K562 (cell line): Measurements from ENCODE around the gene DYNLL1. TPM values are rescaled to one million over a fixed set of nuclear protein-coding genes. Genes with fewer than 3 reads are reported as not detected.

Experiments
- ATAC-seq: fragments of 200-7000 bp; cut with Tn5 transposase; 3 replicates; pipeline ENCODE4 v1.9.1; 2020; ENCODE audit warnings: moderate library complexity
- BruUV-seq: library from RNA; stranded (reverse); fragments of 400-500 nt; replicated peaks from 2 replicates; lab custom pipeline; 2021; lab: Mats Ljungman, UMichigan
- CTCF ChIA-PET: fragments of 300-600 bp; formaldehyde crosslinking; extraction: SDS; loops from one replicate; lab custom pipeline; 2021; ENCODE audit warnings: low intra/inter-chr PET ratio; lab: Yijun Ruan, JAX
- POLR2A ChIA-PET: fragments of 300-600, 350-650 bp; sonication (Branson Sonifier 250); formaldehyde crosslinking; extraction: SDS; loops from one replicate; lab custom pipeline; 2021; ENCODE audit warnings: antibody characterized with exemption, inconsistent platforms; lab: Yijun Ruan, JAX
- DNase-seq, 4 experiments: peaks; one replicate each; pipeline versions ENCODE4 v3.0.0 to v3.0.0-alpha.2; 2011 to 2018; ENCODE audit warnings: low spot score in 3 of 4, mixed read lengths in 3 of 4; ENCODE audit errors: extremely low read depth in 1 of 4
- FAIRE-seq: peaks from 2 replicates; lab custom pipeline; 2011; peaks lifted over from hg19 to GRCh38; lab: Jason Lieb, UNC
- H2AFZ ChIP-seq: 2 replicates; pipeline ENCODE4 v1.6.0; 2011; ENCODE audit warnings: low read depth, low read length, control low read depth, inconsistent platforms
- H3K27ac ChIP-seq: fragments of 200-600 bp; 3 replicates; pipeline ENCODE4 v1.8.0; 2011; ENCODE audit warnings: low read depth, mild to moderate bottlenecking, control low read depth, inconsistent platforms, low read length, moderate library complexity, mixed read lengths; ENCODE audit errors: extremely low read depth
- H3K27me3 ChIP-seq, 2 experiments: fragments of 300-600 bp in 1 of 2; 2 replicates in 1 of 2; 3 replicates in 1 of 2; pipeline versions ENCODE4 v1.6.0 to v1.8.0; 2011; ENCODE audit warnings: inconsistent platforms in 2 of 2, low read length in 2 of 2, mild to moderate bottlenecking in 1 of 2, mixed read lengths in 1 of 2, moderate library complexity in 1 of 2; ENCODE audit not compliant: control insufficient read depth in 2 of 2, insufficient read depth in 2 of 2
- H3K36me3 ChIP-seq: fragments of 300-600 bp; 3 replicates; pipeline ENCODE4 v1.8.0; 2011; ENCODE audit warnings: mild to moderate bottlenecking, low read length, inconsistent platforms; ENCODE audit not compliant: control insufficient read depth, insufficient read depth
- H3K4me1 ChIP-seq, 2 experiments: fragments of 200-600 bp in 1 of 2; replicated peaks in 1 of 2; 2 replicates in 1 of 2; 3 replicates in 1 of 2; pipeline versions ENCODE4 v1.5.1 to v1.8.0; 2011; ENCODE audit warnings: inconsistent platforms in 2 of 2, low read length in 2 of 2, mild to moderate bottlenecking in 1 of 2, mixed read lengths in 1 of 2, moderate library complexity in 1 of 2; ENCODE audit not compliant: control insufficient read depth in 2 of 2, insufficient read depth in 2 of 2
- H3K4me2 ChIP-seq: 2 replicates; pipeline ENCODE4 v1.6.1; 2011; ENCODE audit warnings: low read length, control low read depth, inconsistent platforms, mixed read lengths; ENCODE audit not compliant: insufficient read depth
- H3K4me3 ChIP-seq: fragments of 200-600 bp; sonication (generic), shearing (Covaris generic); 2 replicates; pipeline ENCODE4 v1.5.1; 2016; ENCODE audit warnings: control low read depth, inconsistent platforms
- H3K79me2 ChIP-seq: fragments of 200-600 bp; 3 replicates; pipeline ENCODE4 v1.8.0; 2011; ENCODE audit warnings: low read length, inconsistent platforms; ENCODE audit not compliant: control insufficient read depth, insufficient read depth
- H3K9ac ChIP-seq, 2 experiments: 2 replicates each; pipeline versions ENCODE4 v1.6.0 to v1.6.1; 2011; ENCODE audit warnings: low read depth in 2 of 2, low read length in 2 of 2, control low read depth in 1 of 2, inconsistent platforms in 1 of 2, mild to moderate bottlenecking in 1 of 2, mixed read lengths in 1 of 2; ENCODE audit not compliant: insufficient read depth in 1 of 2
- H3K9me1 ChIP-seq: one replicate; pipeline ENCODE4 v1.6.0; 2011; ENCODE audit warnings: inconsistent platforms, mild to moderate bottlenecking, low read length, moderate library complexity; ENCODE audit not compliant: control insufficient read depth, insufficient read depth
- H3K9me3 ChIP-seq: replicated peaks from 2 replicates; pipeline ENCODE4 v1.5.1; 2011; ENCODE audit warnings: low read depth, low read length, inconsistent platforms; ENCODE audit not compliant: control insufficient read depth, insufficient read depth
- H4K20me1 ChIP-seq: replicated peaks from 2 replicates; pipeline ENCODE4 v1.6.1; 2011; ENCODE audit warnings: low read length, inconsistent platforms, mixed read lengths; ENCODE audit not compliant: control insufficient read depth, insufficient read depth
- BCOR ChIP-seq: fragments of 450-650 bp; IDR thresholded peaks from 2 replicates; pipeline ENCODE4 v1.6.1; 2016
- CSDE1 ChIP-seq, 2 experiments: fragments of 450-650 bp; IDR thresholded peaks; 2 replicates each; pipeline ENCODE4 v1.6.1; 2016; ENCODE audit warnings: mild to moderate bottlenecking in 1 of 2
- GTF2A2 ChIP-seq: IDR thresholded peaks from 2 replicates; pipeline ENCODE4 v1.6.1; 2016; ENCODE audit warnings: mild to moderate bottlenecking, missing genetic modification characterization, missing compliant biosample characterization
- JUNB ChIP-seq: fragments of 450-650 bp; formaldehyde crosslinking; conservative IDR thresholded peaks from 2 replicates; pipeline ENCODE4 v1.4.0; 2020; ENCODE audit warnings: mild to moderate bottlenecking
- KHSRP ChIP-seq: fragments of 450-650 bp; IDR thresholded peaks from 2 replicates; pipeline ENCODE4 v1.6.1; 2017
- MAFK ChIP-seq: IDR thresholded peaks from 2 replicates; pipeline ENCODE4 v1.6.1; 2011; ENCODE audit warnings: low read length, improper control_type of control experiment
- RBM25 ChIP-seq: fragments of 200-400 bp; formaldehyde crosslinking; IDR thresholded peaks from 2 replicates; pipeline ENCODE4 v1.6.1; 2018; ENCODE audit warnings: low read length, low read depth, moderate library complexity; ENCODE audit not compliant: severe bottlenecking
- SIN3B ChIP-seq: fragments of 450-650 bp; IDR thresholded peaks from 2 replicates; pipeline ENCODE4 v1.6.1; 2017; ENCODE audit warnings: low read depth, mild to moderate bottlenecking, moderate library complexity
- TCF3 ChIP-seq: sonication (generic); formaldehyde crosslinking; IDR thresholded peaks from 2 replicates; pipeline ENCODE4 v1.4.0; 2020; ENCODE audit warnings: mild to moderate bottlenecking, missing genetic modification reagents
- TCFL5 ChIP-seq: fragments of 250-450 bp; sonication (Bioruptor Pico); conservative IDR thresholded peaks from 2 replicates; pipeline ENCODE4 v1.6.1; 2021; ENCODE audit warnings: mild to moderate bottlenecking, moderate library complexity, matching md5 sums
- ZC3H4 ChIP-seq: sonication (generic); formaldehyde crosslinking; IDR thresholded peaks from 2 replicates; pipeline ENCODE4 v1.9.0; 2021; ENCODE audit warnings: missing genetic modification reagents, borderline replicate concordance
- ZNF121 ChIP-seq: sonication (generic); formaldehyde crosslinking; conservative IDR thresholded peaks from 2 replicates; pipeline ENCODE4 v1.8.0; 2022; ENCODE audit warnings: missing genetic modification reagents
- ZNF23 ChIP-seq: fragments of 250-450 bp; sonication (Bioruptor Pico); IDR thresholded peaks from 2 replicates; pipeline ENCODE4 v1.4.0; 2020; ENCODE audit warnings: mild to moderate bottlenecking
- ZNF785 ChIP-seq: fragments of 250-450 bp; sonication (Bioruptor Pico); IDR thresholded peaks from 2 replicates; pipeline ENCODE4 v1.4.0; 2020; ENCODE audit warnings: mild to moderate bottlenecking
- WGBS: fragments of 100-300 bp; shearing (Covaris generic); methylation state at CpG from one replicate; pipeline ENCODE4 v1.1.6; 2016; ENCODE audit warnings: low coverage, mixed read lengths; ENCODE audit not compliant: insufficient coverage; ENCODE audit errors: missing lambda C conversion rate; 5-methylcytosine and 5-hydroxymethylcytosine counted together
- in situ Hi-C: fragments of 300-500 bp; cut with MboI; formaldehyde crosslinking; loops from 4 replicates; pipeline ENCODE4 v1.15.0; 2018; ENCODE audit warnings: inconsistent platforms, mixed read lengths
- intact Hi-C: fragments of 100-400 bp; cut with micrococcal nuclease; formaldehyde crosslinking; loops from 2 replicates; pipeline ENCODE4 v1.14.2; 2022
- polyA plus RNA-seq, 8 experiments: library from polyadenylated mRNA; depleted of rRNA in 4 of 8; stranded (reverse) in 5 of 8; unstranded in 3 of 8; fragments of >200 nt; fragmentation: Nextera tagmentation in 2 of 8; fragmentation: Illumina TruSeq in 1 of 8; extraction: Ambion mirVana in 2 of 8; extraction: Trizol in 1 of 8; gene quantifications; 2 replicates each; pipeline versions ENCODE4 v1.2.1 to v1.2.3, GENCODE V29; 2011 to 2014; ENCODE audit warnings: inconsistent platforms in 1 of 8, missing spikeins in 1 of 8
- total RNA-seq, 7 experiments: library from RNA; depleted of rRNA in 6 of 7; stranded (reverse); fragments of >200 nt in 6 of 7; fragmentation: Illumina TruSeq in 2 of 7; extraction: Trizol in 2 of 7; gene quantifications; 2 replicates each; pipeline versions ENCODE4 v1.2.1 to v1.2.3, GENCODE V29; 2011 to 2021; ENCODE audit warnings: low replicate concordance in 1 of 7
- TF ChIP-seq, protein P1 (sequence below): fragments of 250-450 bp; sonication (Bioruptor Pico); IDR thresholded peaks from 2 replicates; pipeline ENCODE4 v1.4.0; 2020; ENCODE audit warnings: borderline replicate concordance
- TF ChIP-seq, protein P2 (sequence below): sonication (generic); formaldehyde crosslinking; IDR thresholded peaks from 2 replicates; pipeline ENCODE4 v1.8.0; 2022; ENCODE audit warnings: mild to moderate bottlenecking, missing genetic modification reagents
- TF ChIP-seq, protein P3 (sequence below): fragments of 450-650 bp; IDR thresholded peaks from 2 replicates; pipeline ENCODE4 v1.6.1; 2018; ENCODE audit warnings: mild to moderate bottlenecking, low read depth; ENCODE audit not compliant: partially characterized antibody

Gene DYNLL1
- total and polyA plus RNA-seq, 9 of the 15 experiments (the other 6 are each of a cell fraction or from before 2014, with no cell fraction given): 303 to 1,112 (median 468) TPM

GRCh38 chr12:120483621-120484020, 12.3 kb upstream of the DYNLL1 start (continued):
- no peak for TF ChIP-seq ZNF785

DNA sequence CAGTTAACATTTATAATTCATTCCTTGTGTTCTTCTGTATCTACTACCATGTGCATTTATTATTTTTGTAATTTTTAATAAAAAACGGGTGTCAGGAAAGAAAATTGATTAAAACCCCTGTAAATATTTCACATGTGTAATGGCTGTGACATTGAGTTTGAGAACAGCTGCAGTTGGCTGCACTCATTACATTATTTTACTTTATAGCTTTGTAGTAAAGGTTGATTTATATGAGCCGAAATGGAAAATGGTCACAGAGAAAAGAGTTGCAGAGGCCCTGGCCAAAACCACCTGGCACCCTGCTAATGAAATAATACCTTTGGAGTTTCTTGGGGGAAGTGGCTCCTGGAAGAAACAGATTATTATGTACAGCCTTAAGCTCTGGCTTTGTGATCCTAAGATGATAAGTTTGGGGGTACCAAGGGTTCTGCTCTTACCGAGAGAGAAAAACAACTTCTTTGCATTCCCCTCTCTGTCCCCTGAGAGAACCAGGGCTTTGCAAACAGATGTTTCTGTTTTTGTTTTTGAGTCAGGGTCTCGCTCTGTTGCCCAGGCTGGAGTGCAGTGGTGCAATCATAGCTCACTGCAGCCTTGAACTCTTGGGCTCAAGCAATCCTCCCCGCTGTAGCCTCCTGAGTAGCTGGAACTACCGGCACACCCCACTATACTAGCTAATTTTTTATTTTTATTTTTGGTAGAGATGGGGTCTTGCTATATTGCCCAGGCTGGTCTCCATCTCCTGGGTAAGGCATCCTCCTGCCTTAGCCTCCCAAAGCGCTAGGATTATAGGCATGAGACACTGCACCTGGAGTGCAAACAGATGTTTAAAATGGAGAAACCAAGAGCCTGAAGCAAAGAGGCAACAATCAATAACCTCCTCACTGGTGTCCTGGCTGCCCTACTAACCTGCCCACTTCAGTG, 9.7 kb upstream of the DYNLL1 start:
- ATAC-seq (no peak), DNase-seq (no peak), FAIRE-seq (no peak)
- Histone ChIP-seq H3K4me2 (no peak overlapping the region), H3K9ac (no peak overlapping the region), H3K9me1 (no peaks in the 10 kb centered on the region), H3K27me3 (no peaks in the 10 kb centered on the region; a peak in 1 of 5 replicates), H3K27ac (no peak overlapping the region), H3K36me3 (peaks cover 32% of the 10 kb centered on the region), H3K4me3 (no peak overlapping the region), H4K20me1 (no peaks in the 10 kb centered on the region), H2AFZ (no peak overlapping the region), H3K79me2 (peaks cover 10% of the 10 kb centered on the region; the same call in 2 of the 3 replicates), H3K9me3 (no peaks in the 10 kb centered on the region), H3K4me1 (peaks cover 21 to 34% of the 10 kb centered on the region in 2 experiments)
- no TSS peak for BruUV-seq
- WGBS: 78% methylated on average over 6 of the region's 7 CpGs
- intact Hi-C loops: no loop called here
- CTCF ChIA-PET: no interaction called here
- in situ Hi-C loops: no loop called here
- POLR2A ChIA-PET: interaction anchor here (1.0 to 2.5 kb wide), 5 partner anchors 11 to 285 kb away, joined by 4 to 12 read pairs (median 6); partner anchors contain the start of gene RPLP0
- TF ChIP-seq, protein P1, sequence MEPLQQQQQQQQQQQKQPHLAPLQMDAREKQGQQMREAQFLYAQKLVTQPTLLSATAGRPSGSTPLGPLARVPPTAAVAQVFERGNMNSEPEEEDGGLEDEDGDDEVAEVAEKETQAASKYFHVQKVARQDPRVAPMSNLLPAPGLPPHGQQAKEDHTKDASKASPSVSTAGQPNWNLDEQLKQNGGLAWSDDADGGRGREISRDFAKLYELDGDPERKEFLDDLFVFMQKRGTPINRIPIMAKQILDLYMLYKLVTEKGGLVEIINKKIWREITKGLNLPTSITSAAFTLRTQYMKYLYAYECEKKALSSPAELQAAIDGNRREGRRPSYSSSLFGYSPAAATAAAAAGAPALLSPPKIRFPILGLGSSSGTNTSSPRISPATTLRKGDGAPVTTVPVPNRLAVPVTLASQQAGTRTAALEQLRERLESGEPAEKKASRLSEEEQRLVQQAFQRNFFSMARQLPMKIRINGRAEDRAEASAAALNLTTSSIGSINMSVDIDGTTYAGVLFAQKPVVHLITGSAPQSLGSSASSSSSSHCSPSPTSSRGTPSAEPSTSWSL (CRISPR knock-in tag): no peak
- TF ChIP-seq, protein P2, sequence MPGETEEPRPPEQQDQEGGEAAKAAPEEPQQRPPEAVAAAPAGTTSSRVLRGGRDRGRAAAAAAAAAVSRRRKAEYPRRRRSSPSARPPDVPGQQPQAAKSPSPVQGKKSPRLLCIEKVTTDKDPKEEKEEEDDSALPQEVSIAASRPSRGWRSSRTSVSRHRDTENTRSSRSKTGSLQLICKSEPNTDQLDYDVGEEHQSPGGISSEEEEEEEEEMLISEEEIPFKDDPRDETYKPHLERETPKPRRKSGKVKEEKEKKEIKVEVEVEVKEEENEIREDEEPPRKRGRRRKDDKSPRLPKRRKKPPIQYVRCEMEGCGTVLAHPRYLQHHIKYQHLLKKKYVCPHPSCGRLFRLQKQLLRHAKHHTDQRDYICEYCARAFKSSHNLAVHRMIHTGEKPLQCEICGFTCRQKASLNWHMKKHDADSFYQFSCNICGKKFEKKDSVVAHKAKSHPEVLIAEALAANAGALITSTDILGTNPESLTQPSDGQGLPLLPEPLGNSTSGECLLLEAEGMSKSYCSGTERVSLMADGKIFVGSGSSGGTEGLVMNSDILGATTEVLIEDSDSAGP (CRISPR knock-in tag): no peak
- peak; percentile 97 for TF ChIP-seq ZNF121 (CRISPR knock-in tag)
- no peak for TF ChIP-seq KHSRP
- no peak for TF ChIP-seq JUNB (CRISPR knock-in tag)
- TF ChIP-seq CSDE1 (IDR thresholded peaks at IDR 0.05): no peak
- TF ChIP-seq MAFK: no peak
- peak; percentile 40 for TF ChIP-seq RBM25
- TF ChIP-seq SIN3B: no peak
- TF ChIP-seq, protein P3, sequence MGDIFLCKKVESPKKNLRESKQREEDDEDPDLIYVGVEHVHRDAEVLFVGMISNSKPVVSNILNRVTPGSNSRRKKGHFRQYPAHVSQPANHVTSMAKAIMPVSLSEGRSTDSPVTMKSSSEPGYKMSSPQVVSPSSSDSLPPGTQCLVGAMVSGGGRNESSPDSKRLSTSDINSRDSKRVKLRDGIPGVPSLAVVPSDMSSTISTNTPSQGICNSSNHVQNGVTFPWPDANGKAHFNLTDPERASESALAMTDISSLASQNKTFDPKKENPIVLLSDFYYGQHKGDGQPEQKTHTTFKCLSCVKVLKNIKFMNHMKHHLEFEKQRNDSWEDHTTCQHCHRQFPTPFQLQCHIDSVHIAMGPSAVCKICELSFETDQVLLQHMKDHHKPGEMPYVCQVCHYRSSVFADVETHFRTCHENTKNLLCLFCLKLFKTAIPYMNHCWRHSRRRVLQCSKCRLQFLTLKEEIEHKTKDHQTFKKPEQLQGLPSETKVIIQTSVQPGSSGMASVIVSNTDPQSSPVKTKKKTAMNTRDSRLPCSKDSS: no peak
- TF ChIP-seq ZC3H4: no peak
- no peak for TF ChIP-seq TCFL5 (CRISPR knock-in tag)
- TF ChIP-seq ZNF23 (CRISPR knock-in tag): no peak
- no peak for TF ChIP-seq TCF3
- TF ChIP-seq GTF2A2: no peak
- peak; percentile 72 for TF ChIP-seq BCOR
